ENCODE measurements around the gene ADAMTS8. TPM values are rescaled to one million over a fixed set of nuclear protein-coding genes. Genes with fewer than 3 reads are reported as not detected.

ADAMTS8 gene
- total RNA-seq, 1 experiment from 2014 or later, result 0.05 TPM

GRCh38 chr11:130414107-130415080 lies 14.0 kb downstream of the ADAMTS8 start:
- in situ Hi-C loops (cut with HindIII; ENCODE audit: low pct_unique_long_range_greater_than_20kb, low sequenced_read_pairs), result no loop called here
- no peak for DNase-seq (ENCODE audit: low read depth, low spot score)

DNA sequence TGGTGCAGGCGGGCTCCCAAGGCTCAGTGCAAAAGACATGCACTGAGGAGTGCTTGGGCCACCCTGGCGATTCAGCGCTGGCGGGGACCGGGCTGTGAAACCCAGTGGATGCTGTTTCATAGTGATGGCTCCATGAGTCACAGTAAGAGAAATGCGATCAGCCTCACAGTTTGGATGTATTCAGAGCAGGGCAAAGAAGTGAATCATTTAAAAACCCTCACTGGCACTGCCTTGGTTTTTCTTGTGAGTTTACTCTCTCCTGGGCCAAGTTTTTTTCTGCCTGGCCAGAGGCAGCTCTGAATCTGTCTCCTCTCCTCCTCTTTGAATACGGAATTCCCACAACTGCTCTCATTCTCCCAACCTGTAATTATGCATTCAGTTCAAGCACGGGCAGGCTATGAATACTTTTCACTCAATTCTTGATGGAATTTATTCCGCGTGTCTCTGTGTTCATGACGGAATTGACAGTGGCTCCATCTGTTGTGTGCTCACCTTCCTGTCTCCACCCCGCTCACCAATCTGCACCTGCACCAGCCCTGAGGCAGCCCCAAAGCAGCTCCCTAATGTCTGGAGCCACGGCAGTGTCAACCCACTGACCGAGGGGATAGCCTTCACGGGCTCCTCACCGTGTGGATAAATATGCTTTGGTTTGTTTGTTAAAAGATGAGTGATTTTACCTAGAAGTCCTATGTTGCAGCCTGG lies 14.9 kb downstream of the ADAMTS8 start:
- no peak for DNase-seq (ENCODE audit: low read depth, low spot score)
- in situ Hi-C loops (cut with HindIII; ENCODE audit: low pct_unique_long_range_greater_than_20kb, low sequenced_read_pairs), result no loop called here

- in situ Hi-C loops (cut with HindIII; ENCODE audit: low pct_unique_long_range_greater_than_20kb, low sequenced_read_pairs), result no loop called here
Measured at GRCh38 chr11:130411223-130411622, 17.2 kb downstream of the ADAMTS8 start.

DNA sequence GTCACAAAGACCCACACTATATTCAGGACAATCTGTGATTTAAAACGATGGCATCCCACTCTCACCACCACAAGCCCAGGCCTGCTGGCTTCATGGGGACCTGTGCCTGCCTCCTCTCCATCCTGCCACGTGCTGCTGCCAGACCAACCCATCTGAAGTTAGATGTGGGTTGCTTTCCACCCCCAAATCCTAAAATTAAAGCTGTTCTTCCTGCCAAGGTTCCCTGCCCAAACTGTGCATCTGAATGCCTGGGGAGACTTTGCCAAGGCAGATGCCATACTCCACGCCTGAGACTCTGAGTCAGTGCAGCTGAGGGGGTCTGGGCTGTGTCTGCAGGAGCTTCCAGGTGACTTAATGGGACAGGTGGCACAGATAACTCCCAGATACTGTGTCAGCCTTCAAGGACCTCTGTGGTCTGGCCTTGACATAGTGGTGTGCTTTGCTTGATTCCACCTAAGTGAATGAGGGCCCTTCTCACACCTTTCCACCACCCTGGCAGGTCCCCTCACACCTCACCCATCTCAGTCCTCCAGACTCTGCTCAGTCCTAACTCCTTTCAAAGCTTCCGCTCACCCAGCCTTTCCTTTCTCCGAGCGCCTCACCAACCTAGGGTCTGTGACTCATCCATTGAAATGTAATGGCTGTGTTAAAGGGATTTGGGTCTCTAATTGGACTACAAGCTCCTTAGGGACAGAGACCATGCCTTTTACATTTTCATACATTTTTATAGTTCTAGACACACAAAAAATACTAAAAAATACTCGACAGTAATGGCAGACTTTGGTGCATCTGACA lies 18.6 kb downstream of the ADAMTS8 start:
- in situ Hi-C loops (cut with HindIII; ENCODE audit: low pct_unique_long_range_greater_than_20kb, low sequenced_read_pairs), result no loop called here
- DNase-seq (ENCODE audit: low read depth, low spot score), result no peak

More at GRCh38 chr11:130411223-130411622, 17.2 kb downstream of the ADAMTS8 start:
- DNase-seq (ENCODE audit: low read depth, low spot score), result no peak

- in situ Hi-C loops (cut with HindIII; ENCODE audit: low pct_unique_long_range_greater_than_20kb, low sequenced_read_pairs), result no loop called here
Measured at GRCh38 chr11:130408901-130409300, 19.5 kb downstream of the ADAMTS8 start.

GRCh38 chr11:130408401-130408890 lies 20.0 kb downstream of the ADAMTS8 start:
- no peak for DNase-seq (ENCODE audit: low read depth, low spot score)
- in situ Hi-C loops (cut with HindIII; ENCODE audit: low pct_unique_long_range_greater_than_20kb, low sequenced_read_pairs), result no loop called here

More at GRCh38 chr11:130408901-130409300, 19.5 kb downstream of the ADAMTS8 start:
- DNase-seq (ENCODE audit: low read depth, low spot score), result no peak

DNA sequence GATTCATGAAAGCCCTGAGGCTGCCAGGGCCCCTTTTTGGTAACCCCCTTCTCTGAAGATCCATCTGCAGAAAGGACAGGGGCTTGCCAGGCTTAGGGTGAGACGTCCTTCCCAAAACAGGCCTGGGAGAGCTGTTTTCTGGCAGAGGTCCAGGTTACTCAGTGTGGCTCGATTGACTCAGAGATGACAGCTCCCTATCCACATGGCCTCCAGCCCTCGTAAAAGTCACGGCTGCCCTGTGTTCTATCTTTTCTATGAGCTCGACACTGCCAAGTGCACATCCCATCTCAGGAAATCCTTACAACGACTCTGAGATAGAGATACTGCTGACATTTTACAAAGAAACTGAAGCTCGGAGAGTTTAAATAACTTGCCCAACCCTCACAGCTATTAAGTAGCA lies 20.4 kb downstream of the ADAMTS8 start:
- no peak for DNase-seq (ENCODE audit: low read depth, low spot score)
- in situ Hi-C loops (cut with HindIII; ENCODE audit: low pct_unique_long_range_greater_than_20kb, low sequenced_read_pairs), result no loop called here

DNA sequence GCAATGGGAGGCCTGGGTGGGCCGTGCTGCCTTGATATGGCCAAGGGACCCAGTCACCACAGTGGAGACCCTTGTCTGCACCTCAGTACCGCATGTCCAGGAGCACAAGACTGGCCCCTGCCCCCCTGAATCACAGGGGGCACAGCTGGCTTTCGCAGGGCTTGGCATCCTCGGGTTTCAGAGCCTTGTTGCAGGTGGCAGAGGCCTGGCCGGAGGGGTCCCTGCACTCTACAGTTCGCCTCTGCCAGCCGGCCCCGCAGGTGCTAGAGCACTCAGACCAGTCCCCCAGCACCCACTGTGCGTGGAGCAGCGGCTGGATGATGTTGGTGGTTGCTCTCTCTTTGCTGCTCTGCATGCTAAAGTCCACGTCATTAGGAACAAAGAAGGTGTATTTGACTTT lies 23.0 kb downstream of the ADAMTS8 start:
- in situ Hi-C loops (cut with HindIII; ENCODE audit: low pct_unique_long_range_greater_than_20kb, low sequenced_read_pairs), result no loop called here
- DNase-seq (ENCODE audit: low read depth, low spot score), result no peak

DNA sequence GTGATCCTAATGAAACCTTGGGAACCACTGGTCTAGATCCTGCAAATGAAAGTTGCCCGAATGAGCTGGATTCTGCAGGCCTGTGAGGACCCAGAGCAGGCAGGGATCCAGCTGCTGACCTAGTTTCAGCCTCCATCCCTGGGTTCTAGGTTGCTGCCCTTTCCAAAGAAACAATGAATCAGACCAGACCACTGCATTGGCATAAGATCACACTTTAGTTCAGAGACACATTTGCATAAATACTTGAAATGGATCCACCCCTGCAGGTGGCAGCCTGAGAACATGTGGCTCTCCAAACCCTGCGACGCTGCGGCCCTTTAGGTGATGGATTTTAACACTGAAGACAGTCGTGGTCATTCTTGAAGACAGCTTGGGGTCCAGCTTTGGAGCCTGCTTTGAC lies 23.7 kb downstream of the ADAMTS8 start:
- in situ Hi-C loops (cut with HindIII; ENCODE audit: low pct_unique_long_range_greater_than_20kb, low sequenced_read_pairs), result no loop called here
- no peak for DNase-seq (ENCODE audit: low read depth, low spot score)

- DNase-seq (ENCODE audit: low read depth, low spot score), result no peak
Measured at GRCh38 chr11:130403967-130404366, 24.4 kb downstream of the ADAMTS8 start.

DNA sequence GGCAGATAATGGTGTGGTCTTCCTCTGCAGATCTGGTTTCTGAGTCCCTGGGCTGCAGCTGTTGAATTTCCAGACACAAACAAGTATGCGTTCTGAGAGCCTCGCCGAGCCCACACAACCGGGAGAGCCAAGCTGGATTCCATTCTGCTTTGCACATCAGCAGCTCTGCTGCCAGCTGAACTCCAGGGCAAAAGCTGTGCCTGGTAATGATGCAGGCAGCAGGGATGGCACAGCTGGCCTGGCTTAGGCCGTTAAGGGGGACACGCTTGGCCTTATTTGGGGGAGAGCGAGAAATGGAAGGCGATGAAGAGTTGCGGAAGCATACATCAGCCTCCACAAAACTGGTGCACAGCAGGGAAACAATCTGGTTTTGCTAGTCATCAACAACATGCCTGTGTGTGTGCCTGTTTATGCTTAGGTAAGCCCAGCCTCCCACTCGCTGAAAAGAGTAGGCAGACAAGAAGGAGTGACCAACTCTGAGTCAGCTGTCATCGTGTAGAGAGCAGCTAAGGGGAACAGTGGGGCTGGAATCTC lies 25.1 kb downstream of the ADAMTS8 start:
- no peak for DNase-seq (ENCODE audit: low read depth, low spot score)
- in situ Hi-C loops (cut with HindIII; ENCODE audit: low pct_unique_long_range_greater_than_20kb, low sequenced_read_pairs), result no loop called here

More at GRCh38 chr11:130403967-130404366, 24.4 kb downstream of the ADAMTS8 start:
- in situ Hi-C loops (cut with HindIII; ENCODE audit: low pct_unique_long_range_greater_than_20kb, low sequenced_read_pairs), result no loop called here

DNA sequence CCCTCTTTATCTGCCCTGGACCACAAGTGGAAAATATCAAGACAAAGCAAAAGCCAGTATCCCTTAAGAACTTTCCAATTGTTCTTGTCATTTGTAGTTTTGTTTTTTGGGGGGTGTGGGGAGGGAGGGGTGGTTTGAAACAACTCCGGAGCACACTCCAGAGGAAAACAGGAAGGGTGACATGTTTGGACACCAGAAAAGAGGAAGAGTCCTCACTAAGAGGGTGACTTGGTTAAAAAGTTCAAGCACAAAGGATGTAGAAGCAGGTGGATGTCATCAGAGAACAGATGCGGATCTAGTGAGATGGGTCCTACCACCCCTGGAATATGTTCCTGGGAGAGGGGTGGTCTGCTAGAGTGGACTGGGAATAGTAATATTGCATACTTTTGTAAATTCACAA lies 25.8 kb downstream of the ADAMTS8 start:
- in situ Hi-C loops (cut with HindIII; ENCODE audit: low pct_unique_long_range_greater_than_20kb, low sequenced_read_pairs), result no loop called here
- no peak for DNase-seq (ENCODE audit: low read depth, low spot score)

GRCh38 chr11:130400781-130401483 lies 27.5 kb downstream of the ADAMTS8 start:
- in situ Hi-C loops (cut with HindIII; ENCODE audit: low pct_unique_long_range_greater_than_20kb, low sequenced_read_pairs), result no loop called here
- DNase-seq (ENCODE audit: low read depth, low spot score), result no peak

DNA sequence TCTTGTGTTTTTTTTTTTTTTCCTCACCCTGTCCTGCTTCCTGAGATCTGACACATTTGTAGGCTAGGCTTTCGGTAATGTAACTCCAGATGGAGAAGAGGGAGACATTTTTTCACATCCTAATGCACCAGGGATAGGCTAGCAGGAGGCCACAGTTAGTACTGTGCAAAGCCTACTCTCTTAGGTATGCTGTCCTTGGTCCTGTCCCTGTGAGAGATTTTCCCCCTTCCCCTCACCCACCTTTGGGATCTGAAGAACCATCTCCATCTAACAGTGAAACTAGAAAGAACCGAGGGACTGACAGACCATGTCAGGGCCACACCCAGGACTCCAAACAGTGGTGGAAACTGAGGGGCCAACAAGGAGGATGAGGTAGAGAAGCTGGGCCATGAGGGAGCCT lies 29.2 kb downstream of the ADAMTS8 start:
- no peak for DNase-seq (ENCODE audit: low read depth, low spot score)
- in situ Hi-C loops (cut with HindIII; ENCODE audit: low pct_unique_long_range_greater_than_20kb, low sequenced_read_pairs), result no loop called here

DNA sequence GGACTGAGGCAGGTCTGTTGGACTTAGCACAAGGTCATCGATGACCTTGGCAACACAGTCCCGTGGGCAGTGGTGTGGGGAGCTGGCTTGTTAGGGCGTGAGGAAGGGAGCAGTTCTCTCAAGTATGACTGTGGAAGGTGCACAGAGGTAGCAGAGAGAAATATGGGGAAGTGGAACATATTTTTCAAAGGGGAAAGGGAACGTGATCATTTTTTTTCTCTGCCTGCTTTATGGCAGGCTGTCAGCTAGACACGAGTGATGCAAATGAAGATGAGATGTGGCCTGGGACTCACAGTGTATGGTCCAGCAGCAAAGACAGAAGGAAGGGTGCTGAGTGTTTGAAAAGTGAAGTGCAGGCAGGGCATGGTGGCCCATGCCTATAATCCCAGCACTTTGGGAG lies 30.6 kb downstream of the ADAMTS8 start:
- in situ Hi-C loops (cut with HindIII; ENCODE audit: low pct_unique_long_range_greater_than_20kb, low sequenced_read_pairs), result no loop called here
- no peak for DNase-seq (ENCODE audit: low read depth, low spot score)

- no peak for DNase-seq (ENCODE audit: low read depth, low spot score)
- in situ Hi-C loops (cut with HindIII; ENCODE audit: low pct_unique_long_range_greater_than_20kb, low sequenced_read_pairs), result no loop called here
Measured at GRCh38 chr11:130396965-130397364, 31.4 kb downstream of the ADAMTS8 start.

DNA sequence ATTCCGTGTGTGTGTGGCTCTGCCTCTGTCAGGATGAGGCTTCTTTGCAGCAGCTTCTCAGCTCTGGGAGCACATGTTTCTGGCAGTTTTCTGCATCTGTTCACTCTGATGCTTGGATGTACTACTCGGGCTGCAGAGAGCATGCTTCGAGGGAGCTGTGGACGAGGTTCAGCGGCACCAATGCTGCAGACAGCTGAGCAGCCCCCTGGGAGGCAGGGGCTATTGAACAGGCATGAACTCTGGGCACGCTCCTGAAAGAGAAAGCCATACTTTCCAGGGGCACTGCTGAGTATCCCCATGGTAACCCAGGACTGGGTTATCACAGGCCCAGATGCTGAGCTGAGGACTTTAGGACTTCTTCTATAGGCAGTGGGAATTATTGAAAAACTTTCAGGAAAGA lies 33.8 kb downstream of the ADAMTS8 start:
- in situ Hi-C loops (cut with HindIII; ENCODE audit: low pct_unique_long_range_greater_than_20kb, low sequenced_read_pairs), result no loop called here
- DNase-seq (ENCODE audit: low read depth, low spot score), result no peak

All from SK-MEL-5 (cell line).